ENCODE results near the gene ATP2B2. TPM values are rescaled to one million over a fixed set of nuclear protein-coding genes. Genes with fewer than 3 reads are reported as not detected.

Gene ATP2B2
- total RNA-seq, 1 experiment from 2014 or later, result not detected

DNA sequence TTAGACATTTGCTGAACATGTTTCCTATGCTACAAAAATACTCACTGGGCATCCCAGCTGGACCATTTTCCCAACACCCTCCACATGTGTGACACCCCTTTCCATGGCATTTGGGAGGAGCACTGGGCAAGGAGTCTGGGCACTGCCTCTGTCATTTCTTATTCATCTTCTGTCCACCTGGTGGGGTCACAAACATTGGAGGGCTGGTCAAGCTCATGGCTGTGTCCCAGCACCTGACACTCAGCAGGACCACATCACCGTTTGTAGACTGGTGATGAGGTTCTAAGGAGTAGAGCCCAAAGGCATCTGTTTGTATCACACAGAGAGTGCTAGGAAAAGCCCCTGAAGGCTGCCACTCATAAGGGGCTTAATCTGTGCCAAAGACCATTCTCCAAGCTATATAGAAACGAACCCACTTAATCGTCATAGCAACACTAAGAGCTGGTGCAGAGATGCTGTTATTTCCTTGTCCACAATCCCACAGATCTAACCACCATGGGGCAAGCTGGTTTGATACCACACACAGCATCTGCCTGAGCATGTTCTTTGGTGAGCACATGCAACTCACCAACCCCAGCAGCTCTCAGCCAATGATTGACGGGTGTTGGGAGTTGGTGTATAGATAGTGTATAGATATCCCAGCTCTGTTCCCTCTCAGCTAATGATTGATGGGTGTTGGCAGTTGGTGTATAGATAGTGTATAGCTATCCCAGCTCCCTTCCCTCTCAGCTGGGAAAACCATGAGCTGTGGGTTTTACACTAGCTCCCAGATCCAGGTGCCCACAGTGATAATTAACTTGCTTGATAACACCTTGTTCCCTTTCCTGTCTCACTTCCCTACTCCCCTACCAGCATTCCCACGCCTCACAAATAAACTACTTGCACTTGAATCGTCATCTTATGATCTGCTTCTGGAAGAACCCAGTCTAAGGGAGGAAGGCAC lies 42.7 kb upstream of the ATP2B2 start:
- H4K20me1 ChIP-seq (ENCODE audit: insufficient read depth), result no peaks in the 10 kb centered on the region
- H3K9me3 ChIP-seq (ENCODE audit: control insufficient read depth in 1 of 2, insufficient read depth in 1 of 2, low read depth in 1 of 2, low read length in 2 of 2), result no peaks in the 10 kb centered on the region; a peak in 1 of 4 replicates
- no peak for ATAC-seq
- ChIA-PET POLR2A (no interaction called here), RAD21 (ENCODE audit: low non-redundant PET in 1 of 2, low total read pairs in 2 of 2, uncharacterized antibody in 2 of 2, unreplicated experiment in 2 of 2) (interaction anchor here in 1 of 2 experiments (0.6 kb wide), 1 partner anchor 745 kb away, joined by 3 read pairs; no protein-coding TSS in a partner anchor), CTCF (no interaction called here)
- H3K79me2 ChIP-seq (ENCODE audit: insufficient read depth, low read length), result no peaks in the 10 kb centered on the region
- H3K9ac ChIP-seq (ENCODE audit: low read length), result no peak overlapping the region
- DNase-seq (ENCODE audit: low read depth, low spot score), result no peak
- H3K4me2 ChIP-seq (ENCODE audit: low read length), result no peak overlapping the region
- H3K27me3 ChIP-seq (ENCODE audit: insufficient read depth, low read length), result no peaks in the 10 kb centered on the region; the same call in 1 of the 2 replicates
- H3K4me1 ChIP-seq (ENCODE audit: control insufficient read depth in 1 of 2, insufficient read depth in 2 of 2, low read length in 2 of 2), result peaks cover 14 to 33% of the 10 kb centered on the region in 2 experiments; a peak in 3 of 4 replicates
- no peaks in the 10 kb centered on the region for H3K9me2 ChIP-seq (ENCODE audit: insufficient read depth)
- no peak overlapping the region for H3K27ac ChIP-seq (ENCODE audit: low read depth, low read length)
- H3K4me3 ChIP-seq (replicated peaks in 1 of 2; ENCODE audit: low read depth in 1 of 2, low read length in 2 of 2), result no peak overlapping the region
- intact Hi-C loops (cut with micrococcal nuclease), result no loop called here
- TF ChIP-seq EZH2phosphoT487 (IDR thresholded peaks at IDR 0.05; ENCODE audit: borderline replicate concordance) (no peak), EGR1 (IDR thresholded peaks at IDR 0.05; ENCODE audit: low read depth) (no peak), SIN3A (IDR thresholded peaks at IDR 0.05; ENCODE audit: low read depth) (no peak), RAD21 (IDR thresholded peaks at IDR 0.05; ENCODE audit: low read depth) (no peak), FOSL1 (IDR thresholded peaks at IDR 0.05; ENCODE audit: low read depth) (no peak), JUND (IDR thresholded peaks at IDR 0.05) (no peak), POLR2A (IDR thresholded peaks at IDR 0.05; ENCODE audit: borderline replicate concordance, extremely low read depth, insufficient read depth, insufficient read length) (no peak), CBX3 (IDR thresholded peaks at IDR 0.05; ENCODE audit: low read depth) (no peak), SP1 (IDR thresholded peaks at IDR 0.05; ENCODE audit: low read depth) (no peak), ZFX (IDR thresholded peaks at IDR 0.05) (no peak), POLR2AphosphoS5 (IDR thresholded peaks at IDR 0.05; ENCODE audit: low read depth, low read length) (no peak), YY1 (IDR thresholded peaks at IDR 0.05; ENCODE audit: extremely low read depth, insufficient replicate concordance, low read depth, low read length) (no peak), EZH2 (IDR thresholded peaks at IDR 0.05) (no peak), TCF7L2 (IDR thresholded peaks at IDR 0.05; ENCODE audit: borderline replicate concordance, extremely low read depth, insufficient read depth, insufficient read length) (no peak), SRF (IDR thresholded peaks at IDR 0.05; ENCODE audit: low read depth) (no peak), CEBPB (IDR thresholded peaks at IDR 0.05; ENCODE audit: low read depth) (no peak)
- TF ChIP-seq, protein P1, sequence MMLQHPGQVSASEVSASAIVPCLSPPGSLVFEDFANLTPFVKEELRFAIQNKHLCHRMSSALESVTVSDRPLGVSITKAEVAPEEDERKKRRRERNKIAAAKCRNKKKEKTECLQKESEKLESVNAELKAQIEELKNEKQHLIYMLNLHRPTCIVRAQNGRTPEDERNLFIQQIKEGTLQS (IDR thresholded peaks at IDR 0.05), result no peak
- TF ChIP-seq, protein P2, sequence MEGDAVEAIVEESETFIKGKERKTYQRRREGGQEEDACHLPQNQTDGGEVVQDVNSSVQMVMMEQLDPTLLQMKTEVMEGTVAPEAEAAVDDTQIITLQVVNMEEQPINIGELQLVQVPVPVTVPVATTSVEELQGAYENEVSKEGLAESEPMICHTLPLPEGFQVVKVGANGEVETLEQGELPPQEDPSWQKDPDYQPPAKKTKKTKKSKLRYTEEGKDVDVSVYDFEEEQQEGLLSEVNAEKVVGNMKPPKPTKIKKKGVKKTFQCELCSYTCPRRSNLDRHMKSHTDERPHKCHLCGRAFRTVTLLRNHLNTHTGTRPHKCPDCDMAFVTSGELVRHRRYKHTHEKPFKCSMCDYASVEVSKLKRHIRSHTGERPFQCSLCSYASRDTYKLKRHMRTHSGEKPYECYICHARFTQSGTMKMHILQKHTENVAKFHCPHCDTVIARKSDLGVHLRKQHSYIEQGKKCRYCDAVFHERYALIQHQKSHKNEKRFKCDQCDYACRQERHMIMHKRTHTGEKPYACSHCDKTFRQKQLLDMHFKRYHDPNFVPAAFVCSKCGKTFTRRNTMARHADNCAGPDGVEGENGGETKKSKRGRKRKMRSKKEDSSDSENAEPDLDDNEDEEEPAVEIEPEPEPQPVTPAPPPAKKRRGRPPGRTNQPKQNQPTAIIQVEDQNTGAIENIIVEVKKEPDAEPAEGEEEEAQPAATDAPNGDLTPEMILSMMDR (IDR thresholded peaks at IDR 0.05 in 2 of 3, conservative IDR thresholded peaks at IDR 0.05 in 1 of 3; ENCODE audit: borderline replicate concordance in 1 of 3, insufficient read depth in 1 of 3, low read depth in 2 of 3, low read length in 2 of 3), result no peak
- TF ChIP-seq, protein P3, sequence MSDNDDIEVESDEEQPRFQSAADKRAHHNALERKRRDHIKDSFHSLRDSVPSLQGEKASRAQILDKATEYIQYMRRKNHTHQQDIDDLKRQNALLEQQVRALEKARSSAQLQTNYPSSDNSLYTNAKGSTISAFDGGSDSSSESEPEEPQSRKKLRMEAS (IDR thresholded peaks at IDR 0.05), result no peak
- TF ChIP-seq, protein P4, sequence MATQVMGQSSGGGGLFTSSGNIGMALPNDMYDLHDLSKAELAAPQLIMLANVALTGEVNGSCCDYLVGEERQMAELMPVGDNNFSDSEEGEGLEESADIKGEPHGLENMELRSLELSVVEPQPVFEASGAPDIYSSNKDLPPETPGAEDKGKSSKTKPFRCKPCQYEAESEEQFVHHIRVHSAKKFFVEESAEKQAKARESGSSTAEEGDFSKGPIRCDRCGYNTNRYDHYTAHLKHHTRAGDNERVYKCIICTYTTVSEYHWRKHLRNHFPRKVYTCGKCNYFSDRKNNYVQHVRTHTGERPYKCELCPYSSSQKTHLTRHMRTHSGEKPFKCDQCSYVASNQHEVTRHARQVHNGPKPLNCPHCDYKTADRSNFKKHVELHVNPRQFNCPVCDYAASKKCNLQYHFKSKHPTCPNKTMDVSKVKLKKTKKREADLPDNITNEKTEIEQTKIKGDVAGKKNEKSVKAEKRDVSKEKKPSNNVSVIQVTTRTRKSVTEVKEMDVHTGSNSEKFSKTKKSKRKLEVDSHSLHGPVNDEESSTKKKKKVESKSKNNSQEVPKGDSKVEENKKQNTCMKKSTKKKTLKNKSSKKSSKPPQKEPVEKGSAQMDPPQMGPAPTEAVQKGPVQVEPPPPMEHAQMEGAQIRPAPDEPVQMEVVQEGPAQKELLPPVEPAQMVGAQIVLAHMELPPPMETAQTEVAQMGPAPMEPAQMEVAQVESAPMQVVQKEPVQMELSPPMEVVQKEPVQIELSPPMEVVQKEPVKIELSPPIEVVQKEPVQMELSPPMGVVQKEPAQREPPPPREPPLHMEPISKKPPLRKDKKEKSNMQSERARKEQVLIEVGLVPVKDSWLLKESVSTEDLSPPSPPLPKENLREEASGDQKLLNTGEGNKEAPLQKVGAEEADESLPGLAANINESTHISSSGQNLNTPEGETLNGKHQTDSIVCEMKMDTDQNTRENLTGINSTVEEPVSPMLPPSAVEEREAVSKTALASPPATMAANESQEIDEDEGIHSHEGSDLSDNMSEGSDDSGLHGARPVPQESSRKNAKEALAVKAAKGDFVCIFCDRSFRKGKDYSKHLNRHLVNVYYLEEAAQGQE (IDR thresholded peaks at IDR 0.05; ENCODE audit: low read depth), result no peak
- H3K36me3 ChIP-seq (ENCODE audit: control insufficient read depth in 1 of 2, insufficient read depth in 2 of 2, low read length in 2 of 2), result no peaks in the 10 kb centered on the region
- no TSS peak for BruUV-seq (replicated peaks)
- no peak overlapping the region for H2AFZ ChIP-seq (ENCODE audit: low read depth, low read length, poor library complexity, severe bottlenecking)

Data from HCT116 (cell line).